PC-9 (cell line): ENCODE results near the gene RABGGTA. TPM values are rescaled to one million over a fixed set of nuclear protein-coding genes. Genes with fewer than 3 reads are reported as not detected.

Source experiments
- BruUV-seq: library from RNA; stranded (reverse); fragments of 400-500 nt; replicated peaks from 2 replicates; lab custom pipeline; 2021; lab: Mats Ljungman, UMichigan
- CTCF ChIA-PET: fragments of 300-600 bp; sonication (Branson Sonifier 250); formaldehyde crosslinking; loops from one replicate; lab custom pipeline; 2022; ENCODE audit warnings: antibody characterized with exemption; lab: Charles Lee
- POLR2A ChIA-PET: fragments of 300-600 bp; sonication (Branson Sonifier 250); formaldehyde crosslinking; loops from one replicate; lab custom pipeline; 2022; ENCODE audit warnings: antibody characterized with exemption; ENCODE audit not compliant: unreplicated experiment; lab: Charles Lee
- DNase-seq, 2 experiments: peaks; one replicate each; pipeline versions ENCODE4 v3.0.0 to v3.0.0-alpha.2; 2015 to 2022; ENCODE audit warnings: mixed read lengths in 1 of 2
- H2AFZ ChIP-seq: fragments of 200-600 bp; sonication (generic); 2 replicates; pipeline ENCODE4 v1.8.1; 2017; ENCODE audit warnings: antibody characterized with exemption
- H3F3A ChIP-seq: fragments of 200-600 bp; sonication (generic); 2 replicates; pipeline ENCODE4 v1.8.1; 2017; ENCODE audit warnings: antibody characterized with exemption, mild to moderate bottlenecking, low read depth; ENCODE audit not compliant: insufficient read depth
- H3K27ac ChIP-seq: fragments of 200-600 bp; sonication (generic); 2 replicates; pipeline ENCODE4 v1.6.1; 2016; ENCODE audit warnings: mixed run types
- H3K27me3 ChIP-seq: fragments of 200-600 bp; sonication (generic); 2 replicates; pipeline ENCODE4 v1.6.1; 2016; ENCODE audit warnings: low read depth, mixed run types; ENCODE audit not compliant: insufficient read depth
- H3K36me3 ChIP-seq: fragments of 200-600 bp; sonication (generic); 2 replicates; pipeline ENCODE4 v1.6.1; 2016; ENCODE audit warnings: low read depth, mixed run types
- H3K4me1 ChIP-seq: fragments of 200-600 bp; sonication (generic); replicated peaks from 2 replicates; pipeline ENCODE4 v1.6.1; 2016; ENCODE audit warnings: mixed run types; ENCODE audit not compliant: insufficient read depth
- H3K4me2 ChIP-seq: fragments of 200-600 bp; sonication (generic); 2 replicates; pipeline ENCODE4 v1.6.1; 2017; ENCODE audit warnings: mixed run types
- H3K4me3 ChIP-seq: fragments of 200-600 bp; sonication (generic); 2 replicates; pipeline ENCODE4 v1.6.1; 2016; ENCODE audit warnings: mixed run types
- H3K79me2 ChIP-seq: fragments of 200-600 bp; sonication (generic); 2 replicates; pipeline ENCODE4 v1.6.1; 2017; ENCODE audit warnings: low read depth, mixed run types
- H3K9me2 ChIP-seq: fragments of 200-600 bp; sonication (generic); 2 replicates; pipeline ENCODE4 v1.8.1; 2017; ENCODE audit warnings: mild to moderate bottlenecking; ENCODE audit not compliant: insufficient read depth
- H3K9me3 ChIP-seq: fragments of 200-600 bp; sonication (generic); 2 replicates; pipeline ENCODE4 v1.8.1; 2016; ENCODE audit warnings: low read depth; ENCODE audit not compliant: insufficient read depth
- H4K20me1 ChIP-seq: fragments of 200-600 bp; sonication (generic); 2 replicates; pipeline ENCODE4 v1.8.1; 2017; ENCODE audit not compliant: insufficient read depth
- CTCF ChIP-seq: fragments of 200-600 bp; sonication (generic); conservative IDR thresholded peaks from 2 replicates; pipeline ENCODE4 v1.6.1; 2017; ENCODE audit warnings: mixed run types, antibody characterized with exemption, mild to moderate bottlenecking, moderate library complexity
- EZH2 ChIP-seq: fragments of 200-600 bp; sonication (generic); IDR thresholded peaks from 2 replicates; pipeline ENCODE4 v1.8.0; 2017; ENCODE audit warnings: antibody characterized with exemption, low read depth
- intact Hi-C: fragments of 100-400 bp; cut with micrococcal nuclease; formaldehyde crosslinking; loops from one replicate; pipeline ENCODE4 v1.10.0; 2022; ENCODE audit not compliant: unreplicated experiment
- total RNA-seq: library from RNA; stranded (reverse); gene quantifications from 2 replicates; pipeline ENCODE4 v1.2.3, GENCODE V29; 2021

RABGGTA gene
- total RNA-seq, 1 experiment from 2014 or later: 25.2 TPM

GRCh38 chr14:24231263-24232120, 39.9 kb downstream of the RABGGTA start:
- H3F3A ChIP-seq: 0 out of 2 replicates have a peak, but pooled peaks cover 4% of the 10 kb centered on the region
- H3K4me1 ChIP-seq: peaks cover 12% of the 10 kb centered on the region
- no peaks in the 10 kb centered on the region for H4K20me1 ChIP-seq
- TF ChIP-seq CTCF (no peak), EZH2 (no peak)
- no peaks in the 10 kb centered on the region for H3K36me3 ChIP-seq
- intact Hi-C loops: no loop called here
- peak overlapping the region; percentile 89 for H3K4me3 ChIP-seq
- H3K4me2 ChIP-seq: peak overlapping the region; percentile 96
- H3K9me3 ChIP-seq: no peaks in the 10 kb centered on the region
- POLR2A ChIA-PET: no interaction called here
- TSS peak; percentile 49 for BruUV-seq
- DNase-seq: no peak
- H3K27me3 ChIP-seq: no peaks in the 10 kb centered on the region
- peak overlapping the region; percentile 90 for H2AFZ ChIP-seq
- no peaks in the 10 kb centered on the region for H3K9me2 ChIP-seq
- H3K79me2 ChIP-seq: peaks cover 68% of the 10 kb centered on the region
- CTCF ChIA-PET: no interaction called here
- peak overlapping the region; percentile 59 for H3K27ac ChIP-seq

GRCh38 chr14:24228902-24229301, 42.5 kb downstream of the RABGGTA start:
- no peak overlapping the region for H3K4me3 ChIP-seq
- no TSS peak for BruUV-seq
- no peaks in the 10 kb centered on the region for H3K27me3 ChIP-seq
- H3K36me3 ChIP-seq: no peaks in the 10 kb centered on the region
- no peak overlapping the region for H3K27ac ChIP-seq
- H3K4me2 ChIP-seq: no peak overlapping the region
- H3K4me1 ChIP-seq: peaks cover 8% of the 10 kb centered on the region
- no peak for TF ChIP-seq EZH2
- no peak for DNase-seq
- no peaks in the 10 kb centered on the region for H3K9me2 ChIP-seq
- 0 out of 2 replicates have a peak, but pooled peaks cover 4% of the 10 kb centered on the region for H3F3A ChIP-seq
- ChIA-PET POLR2A (no interaction called here), CTCF (interaction anchor here (0.6 kb wide), 1 partner anchor 1231 kb away, joined by 3 read pairs; no protein-coding TSS in a partner anchor)
- H3K79me2 ChIP-seq: peaks cover 68% of the 10 kb centered on the region
- H2AFZ ChIP-seq: no peak overlapping the region
- intact Hi-C loops: no loop called here
- no peaks in the 10 kb centered on the region for H4K20me1 ChIP-seq
- H3K9me3 ChIP-seq: no peaks in the 10 kb centered on the region

- Histone ChIP-seq H2AFZ (no peak overlapping the region), H3K9me3 (no peaks in the 10 kb centered on the region), H3K9me2 (no peaks in the 10 kb centered on the region), H3K4me3 (no peak overlapping the region), H3F3A (0 out of 2 replicates have a peak, but pooled peaks cover under 1% of the 10 kb centered on the region), H3K79me2 (peaks cover 52% of the 10 kb centered on the region), H3K4me1 (no peaks in the 10 kb centered on the region; the same call in 1 of the 2 replicates), H3K36me3 (no peaks in the 10 kb centered on the region), H3K4me2 (no peak overlapping the region), H3K27me3 (no peaks in the 10 kb centered on the region), H3K27ac (no peak overlapping the region), H4K20me1 (no peaks in the 10 kb centered on the region)
- no TSS peak for BruUV-seq
- CTCF ChIA-PET: no interaction called here
- POLR2A ChIA-PET: no interaction called here
- TF ChIP-seq CTCF (no peak), EZH2 (no peak)
- DNase-seq: no peak
- intact Hi-C loops: no loop called here
Measured at GRCh38 chr14:24226473-24226872, 44.9 kb downstream of the RABGGTA start.
